Measurements from ENCODE around the gene MED1.

Gene MED1

GRCh38 chr17:39402890-39403605, 48.0 kb downstream of the MED1 start:
- H3K27ac ChIP-seq (ENCODE audit: low read depth, low read length) = no peak overlapping the region
- H3K4me2 ChIP-seq (ENCODE audit: low read length) = peak overlapping the region; percentile 72
- TF ChIP-seq EZH2phosphoT487 (IDR thresholded peaks at IDR 0.05; ENCODE audit: borderline replicate concordance, low read length) (no peak), CTCF (IDR thresholded peaks at IDR 0.05; ENCODE audit: low read depth, low read length, poor library complexity, severe bottlenecking) (no peak)
- peaks cover 22% of the 10 kb centered on the region for H3K79me2 ChIP-seq (ENCODE audit: control insufficient read depth, low read length)
- no peaks in the 10 kb centered on the region for H3K9me3 ChIP-seq (ENCODE audit: control insufficient read depth, insufficient read depth, low read length)
- H3F3A ChIP-seq (ENCODE audit: control insufficient read depth, insufficient read depth) = peaks cover 35% of the 10 kb centered on the region
- peaks cover 20% of the 10 kb centered on the region for H3K36me3 ChIP-seq (ENCODE audit: control insufficient read depth, low read length)
- H3K4me1 ChIP-seq (ENCODE audit: control insufficient read depth, low read length) = peaks cover 15% of the 10 kb centered on the region
- H3K9me2 ChIP-seq (replicated peaks; ENCODE audit: control insufficient read depth, low read length) = no peaks in the 10 kb centered on the region
- peak overlapping the region; percentile 97 for H3K4me3 ChIP-seq (ENCODE audit: low read length)
- no peaks in the 10 kb centered on the region; the same call in 1 of the 2 replicates for H4K20me1 ChIP-seq (ENCODE audit: control insufficient read depth, insufficient read depth, low read depth, low read length)
- no peaks in the 10 kb centered on the region for H3K27me3 ChIP-seq (ENCODE audit: control insufficient read depth, low read length)

DNA sequence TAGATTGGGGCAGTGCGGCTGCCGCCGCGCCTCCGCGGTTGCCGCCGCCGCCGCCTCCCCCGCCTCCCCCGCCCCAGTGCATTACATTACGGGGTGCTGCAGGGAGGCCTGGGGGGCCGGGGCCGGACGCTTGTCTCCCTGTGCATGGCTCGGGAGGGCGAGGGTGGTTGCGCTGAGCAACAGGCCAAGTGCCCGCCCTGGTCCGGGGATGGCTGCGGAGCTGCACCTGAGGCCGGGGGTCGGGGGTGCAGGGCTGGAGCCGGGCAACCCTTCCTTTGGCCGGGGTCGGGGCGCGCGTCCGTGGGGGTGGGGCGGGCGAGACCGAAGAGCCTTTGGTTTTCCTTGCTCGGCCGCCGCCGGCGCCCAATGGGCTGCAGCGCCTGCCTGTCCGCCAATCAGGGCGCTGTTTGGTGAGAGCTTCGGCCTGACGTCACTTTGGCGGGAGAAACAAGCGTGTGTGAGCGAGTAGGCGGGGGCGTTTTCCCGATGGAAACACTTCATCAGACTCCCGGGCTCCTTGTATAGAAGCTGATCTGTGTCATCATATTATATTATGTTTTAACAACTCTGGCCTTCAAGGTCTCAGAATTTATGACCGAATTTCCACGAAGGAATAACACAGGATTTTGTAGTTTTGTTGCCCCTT, 48.7 kb downstream of the MED1 start:
- peak overlapping the region; percentile 49 for H3K27ac ChIP-seq (ENCODE audit: low read depth, low read length)
- peaks cover 24% of the 10 kb centered on the region for H3K79me2 ChIP-seq (ENCODE audit: control insufficient read depth, low read length)
- H3K27me3 ChIP-seq (ENCODE audit: control insufficient read depth, low read length) = no peaks in the 10 kb centered on the region
- H3K9me3 ChIP-seq (ENCODE audit: control insufficient read depth, insufficient read depth, low read length) = no peaks in the 10 kb centered on the region
- H3K4me1 ChIP-seq (ENCODE audit: control insufficient read depth, low read length) = peaks cover 15% of the 10 kb centered on the region
- peaks cover 13% of the 10 kb centered on the region for H3K36me3 ChIP-seq (ENCODE audit: control insufficient read depth, low read length)
- H4K20me1 ChIP-seq (ENCODE audit: control insufficient read depth, insufficient read depth, low read depth, low read length) = no peaks in the 10 kb centered on the region; the same call in 1 of the 2 replicates
- peak overlapping the region; percentile 97 for H3K4me3 ChIP-seq (ENCODE audit: low read length)
- H3K4me2 ChIP-seq (ENCODE audit: low read length) = peak overlapping the region; percentile 72
- TF ChIP-seq CTCF (IDR thresholded peaks at IDR 0.05; ENCODE audit: low read depth, low read length, poor library complexity, severe bottlenecking) (no peak), EZH2phosphoT487 (IDR thresholded peaks at IDR 0.05; ENCODE audit: borderline replicate concordance, low read length) (no peak)
- H3F3A ChIP-seq (ENCODE audit: control insufficient read depth, insufficient read depth) = peaks cover 38% of the 10 kb centered on the region
- no peaks in the 10 kb centered on the region for H3K9me2 ChIP-seq (replicated peaks; ENCODE audit: control insufficient read depth, low read length)

DNA sequence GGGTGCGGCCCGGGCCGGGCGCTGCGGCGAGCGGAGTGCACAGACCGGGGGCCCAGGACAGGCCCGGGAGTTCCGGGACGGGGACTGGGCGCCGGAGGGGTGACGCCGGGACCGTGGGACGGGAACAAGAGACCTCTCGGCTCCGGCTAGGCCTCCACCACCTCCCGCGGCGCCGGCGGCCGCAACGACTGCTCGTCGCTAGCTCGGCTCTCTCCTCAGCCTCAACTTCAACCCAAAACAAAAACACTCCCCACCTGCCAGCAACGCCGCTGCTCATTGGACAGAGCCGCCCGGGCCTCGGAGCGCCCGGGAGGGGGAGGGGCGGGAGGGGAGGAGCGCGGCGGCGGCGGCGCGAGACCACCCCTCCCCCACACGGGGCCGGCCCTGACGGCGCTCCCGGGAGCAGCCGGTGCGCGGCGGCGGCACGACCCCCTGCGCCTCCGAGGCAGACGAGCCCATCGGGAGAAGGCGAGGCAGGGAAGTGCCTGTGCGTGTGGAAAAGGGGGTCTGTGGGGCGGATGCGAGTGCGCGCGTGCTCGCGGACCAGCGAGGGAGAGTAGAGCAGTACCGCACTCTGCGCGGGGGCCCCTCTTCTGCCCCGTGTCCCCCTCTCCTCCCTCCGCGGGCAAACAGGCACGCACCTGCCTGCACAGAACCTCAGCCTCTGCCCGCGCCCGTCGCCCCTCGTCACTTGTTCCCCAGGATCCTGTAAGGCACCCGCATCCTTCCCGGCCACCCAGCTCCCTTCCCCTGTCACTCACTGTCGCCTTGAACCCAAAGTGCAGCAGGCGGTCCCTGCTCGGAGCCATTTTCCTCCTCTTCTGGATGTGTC, 49.4 kb downstream of the MED1 start, which contains the start of gene FBXL20:
Gene FBXL20, minus strand, starts transcription at position 215 of the 832 bp plus-strand sequence. CDS start 224 bp downstream, outside the sequence.
- peaks cover 25% of the 10 kb centered on the region for H3K79me2 ChIP-seq (ENCODE audit: control insufficient read depth, low read length)
- H3K9me2 ChIP-seq (replicated peaks; ENCODE audit: control insufficient read depth, low read length) = no peaks in the 10 kb centered on the region
- H3K4me2 ChIP-seq (ENCODE audit: low read length) = peak within 1 kb of the TSS; percentile 72
- H3K4me3 ChIP-seq (ENCODE audit: low read length) = peak within 1 kb of the TSS; percentile 97
- no peak for TF ChIP-seq CTCF (IDR thresholded peaks at IDR 0.05; ENCODE audit: low read depth, low read length, poor library complexity, severe bottlenecking)
- no peak for TF ChIP-seq EZH2phosphoT487 (IDR thresholded peaks at IDR 0.05; ENCODE audit: borderline replicate concordance, low read length)
- H4K20me1 ChIP-seq (ENCODE audit: control insufficient read depth, insufficient read depth, low read depth, low read length) = no peaks in the 10 kb centered on the region; the same call in 1 of the 2 replicates
- peaks cover 35% of the 10 kb centered on the region for H3F3A ChIP-seq (ENCODE audit: control insufficient read depth, insufficient read depth)
- H3K4me1 ChIP-seq (ENCODE audit: control insufficient read depth, low read length) = peaks cover 15% of the 10 kb centered on the region
- H3K36me3 ChIP-seq (ENCODE audit: control insufficient read depth, low read length) = peaks cover 6% of the 10 kb centered on the region; the same call in 1 of the 2 replicates
- H3K27me3 ChIP-seq (ENCODE audit: control insufficient read depth, low read length) = no peaks in the 10 kb centered on the region
- H3K27ac ChIP-seq (ENCODE audit: low read depth, low read length) = peak within 1 kb of the TSS; percentile 49
- no peaks in the 10 kb centered on the region for H3K9me3 ChIP-seq (ENCODE audit: control insufficient read depth, insufficient read depth, low read length)

Data from DOHH2 (cell line).